Heart left ventricle (tissue), 13 donors: ENCODE data around the gene DAB2IP.

Experiments
- POLR2A ChIP-seq, 2 donors: fragments of 450-650 bp; IDR thresholded peaks; one replicate each; pipeline ENCODE4 v1.6.1; 2017; ENCODE audit warnings: antibody characterized with exemption in 2 of 2, mild to moderate bottlenecking in 2 of 2, moderate library complexity in 2 of 2
- TF ChIP-seq, protein P1 (sequence below), 12 donors: fragments of 200-600 bp; sonication (generic) in 4 of 12; IDR thresholded peaks; one replicate each; pipeline versions ENCODE4 v1.5.0 to v1.8.0; 2018 to 2022; ENCODE audit warnings: antibody characterized with exemption in 12 of 12, mild to moderate bottlenecking in 5 of 12
- donor health status: ischemic (EF 13 %, LVEDD 7.1; RV severe dilation, severe dysfunction).
- donor health status: DM: no; HTN: yes; CAD: no.
- donor health status: DM: no; HTN: no; CAD: no.
- donor health status: ischemic (EF 25% LVEDD 6.9; RV normal size, moderate dysfunction).
- donor health status: ischemic (EF 25% LVEDD 5.7; RV mildly dilated, moderate dysfunction).
- donor health status: ischemic (EF 35%, LVEDD 5.7; RV mildly dilated, moderate dysfunction).
- donor health status: nonischemic (EF 11% LVEDD 7.7; RV severe dilation, severe dysfunction).
- donor health status: DM: yes; HTN: yes; CAD: no.
- donor health status: PGD.
- donor health status: ischemic (EF 29% LVEDD 5.4; RV normal size, mild dysfunction).
- donor health status: nonischemic (EF 23%, LVEDD 6.1; RV moderate dilation, normal function).

DNA sequence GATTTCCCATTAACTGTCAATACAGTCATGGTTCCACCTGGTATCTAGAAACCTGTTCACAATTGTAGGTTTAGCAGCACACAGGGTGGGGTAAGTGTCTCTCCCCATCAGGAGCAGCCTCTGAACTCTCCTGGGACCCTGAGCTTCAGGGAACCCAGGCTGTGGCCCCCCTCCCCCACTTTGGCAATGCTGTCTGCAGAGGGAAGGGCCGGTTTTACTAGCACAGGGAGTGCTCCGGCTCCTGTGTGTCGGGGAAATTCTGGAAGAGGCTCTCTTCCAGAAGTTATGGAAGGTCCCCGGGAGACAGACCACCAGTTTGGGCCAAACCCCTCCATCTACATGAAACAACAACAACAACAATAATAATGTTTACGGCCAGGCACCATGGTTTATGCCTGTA is 9.9 kb downstream of the DAB2IP start:
- TF ChIP-seq, protein P1, sequence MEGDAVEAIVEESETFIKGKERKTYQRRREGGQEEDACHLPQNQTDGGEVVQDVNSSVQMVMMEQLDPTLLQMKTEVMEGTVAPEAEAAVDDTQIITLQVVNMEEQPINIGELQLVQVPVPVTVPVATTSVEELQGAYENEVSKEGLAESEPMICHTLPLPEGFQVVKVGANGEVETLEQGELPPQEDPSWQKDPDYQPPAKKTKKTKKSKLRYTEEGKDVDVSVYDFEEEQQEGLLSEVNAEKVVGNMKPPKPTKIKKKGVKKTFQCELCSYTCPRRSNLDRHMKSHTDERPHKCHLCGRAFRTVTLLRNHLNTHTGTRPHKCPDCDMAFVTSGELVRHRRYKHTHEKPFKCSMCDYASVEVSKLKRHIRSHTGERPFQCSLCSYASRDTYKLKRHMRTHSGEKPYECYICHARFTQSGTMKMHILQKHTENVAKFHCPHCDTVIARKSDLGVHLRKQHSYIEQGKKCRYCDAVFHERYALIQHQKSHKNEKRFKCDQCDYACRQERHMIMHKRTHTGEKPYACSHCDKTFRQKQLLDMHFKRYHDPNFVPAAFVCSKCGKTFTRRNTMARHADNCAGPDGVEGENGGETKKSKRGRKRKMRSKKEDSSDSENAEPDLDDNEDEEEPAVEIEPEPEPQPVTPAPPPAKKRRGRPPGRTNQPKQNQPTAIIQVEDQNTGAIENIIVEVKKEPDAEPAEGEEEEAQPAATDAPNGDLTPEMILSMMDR (IDR thresholded peaks at IDR 0.05), result no peak
- TF ChIP-seq POLR2A (IDR thresholded peaks at IDR 0.05), result no peak
